SU-DHL-6 (cell line): Measurements from ENCODE around the gene FRMD4B.
"Not testable (repeated sequence)": the region's sequence is repeated elsewhere in the genome, so short reads cannot be mapped to it uniquely, and the experiment has no call there.

Experiments
- EZH2phosphoT487 ChIP-seq: fragments of 200-600 bp; sonication (generic), shearing (Covaris generic); conservative IDR thresholded peaks from 2 replicates; pipeline ENCODE4 v1.6.1; 2018; ENCODE audit warnings: mild to moderate bottlenecking, antibody characterized with exemption, low read length, moderate library complexity, mixed read lengths
- TF ChIP-seq, protein P1 (sequence below): fragments of 200-600 bp; sonication (generic); IDR thresholded peaks from one replicate; pipeline ENCODE4 v1.5.1; 2017; ENCODE audit warnings: antibody characterized with exemption, mild to moderate bottlenecking, low read length, moderate library complexity; ENCODE audit not compliant: insufficient read depth, poor library complexity, severe bottlenecking

DNA sequence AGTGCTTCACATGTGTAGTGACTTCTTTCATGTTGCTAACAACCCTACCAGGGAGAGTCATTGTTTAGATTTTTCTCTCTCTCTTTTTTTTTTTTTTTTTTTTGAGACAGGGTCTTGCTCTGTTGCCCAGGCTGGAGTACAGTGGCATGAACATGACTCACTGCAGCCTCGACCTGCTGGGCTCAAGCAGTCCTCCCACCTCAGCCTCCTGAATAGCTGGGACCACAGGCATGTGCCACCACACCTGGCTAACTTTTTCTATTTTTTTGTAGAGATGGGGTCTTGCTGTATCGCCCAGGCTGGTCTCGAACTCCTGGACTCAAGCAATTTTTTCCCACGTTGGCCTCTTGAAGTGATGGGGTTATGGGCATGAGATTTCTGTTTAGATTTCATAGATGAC lies 63.4 kb downstream of the FRMD4B start:
- TF ChIP-seq EZH2phosphoT487: not testable (repeated sequence)
- TF ChIP-seq, protein P1, sequence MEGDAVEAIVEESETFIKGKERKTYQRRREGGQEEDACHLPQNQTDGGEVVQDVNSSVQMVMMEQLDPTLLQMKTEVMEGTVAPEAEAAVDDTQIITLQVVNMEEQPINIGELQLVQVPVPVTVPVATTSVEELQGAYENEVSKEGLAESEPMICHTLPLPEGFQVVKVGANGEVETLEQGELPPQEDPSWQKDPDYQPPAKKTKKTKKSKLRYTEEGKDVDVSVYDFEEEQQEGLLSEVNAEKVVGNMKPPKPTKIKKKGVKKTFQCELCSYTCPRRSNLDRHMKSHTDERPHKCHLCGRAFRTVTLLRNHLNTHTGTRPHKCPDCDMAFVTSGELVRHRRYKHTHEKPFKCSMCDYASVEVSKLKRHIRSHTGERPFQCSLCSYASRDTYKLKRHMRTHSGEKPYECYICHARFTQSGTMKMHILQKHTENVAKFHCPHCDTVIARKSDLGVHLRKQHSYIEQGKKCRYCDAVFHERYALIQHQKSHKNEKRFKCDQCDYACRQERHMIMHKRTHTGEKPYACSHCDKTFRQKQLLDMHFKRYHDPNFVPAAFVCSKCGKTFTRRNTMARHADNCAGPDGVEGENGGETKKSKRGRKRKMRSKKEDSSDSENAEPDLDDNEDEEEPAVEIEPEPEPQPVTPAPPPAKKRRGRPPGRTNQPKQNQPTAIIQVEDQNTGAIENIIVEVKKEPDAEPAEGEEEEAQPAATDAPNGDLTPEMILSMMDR: not testable (repeated sequence)
